Astrocyte (in vitro differentiated cells and primary cell): ENCODE results near the gene DTNB.

Experiments used
- CTCF ChIP-seq: IDR thresholded peaks from 2 replicates; pipeline ENCODE4 v1.5.1; 2011; ENCODE audit warnings: low read depth, mild to moderate bottlenecking, inconsistent platforms, low read length, moderate library complexity; ENCODE audit not compliant: insufficient read depth
- EZH2 ChIP-seq: IDR thresholded peaks from 2 replicates; pipeline ENCODE4 v1.6.1; 2012; ENCODE audit warnings: mild to moderate bottlenecking, low read length, inconsistent platforms; ENCODE audit not compliant: insufficient read depth

DNA sequence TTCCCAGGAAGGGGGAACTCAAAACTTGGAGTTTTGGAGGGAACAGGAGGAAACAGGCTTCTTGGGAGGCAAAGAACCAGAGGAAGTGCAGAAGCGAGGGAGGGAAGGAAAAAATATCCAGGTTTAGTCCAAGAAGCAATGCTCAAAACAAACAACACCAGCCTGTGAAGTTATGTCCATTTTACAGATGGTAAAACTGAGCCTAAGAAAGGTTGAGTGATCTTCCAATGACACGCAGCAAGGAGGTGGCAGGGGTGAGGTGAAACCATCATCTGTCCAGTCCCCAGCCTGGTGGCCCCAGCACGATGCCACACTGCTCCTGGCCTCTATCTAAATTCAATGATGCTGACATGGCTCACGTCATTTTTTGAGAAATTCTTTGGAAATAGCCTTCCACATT is 342.4 kb downstream of the DTNB start:
- TF ChIP-seq EZH2 = no peak
- TF ChIP-seq CTCF = no peak
